ENCODE results near the gene NR1D2.
A peak's percentile ranks its signal among the peaks of the same experiment; 100 is the strongest.
"Not testable (repeated sequence)": the region's sequence is repeated elsewhere in the genome, so short reads cannot be mapped to it uniquely, and the experiment has no call there.

NR1D2 gene

GRCh38 chr3:24012589-24013269 is 67.6 kb downstream of the NR1D2 start:
- DNase-seq: no peak

GRCh38 chr3:24017305-24017704 is 72.2 kb downstream of the NR1D2 start:
- no peak for DNase-seq

GRCh38 chr3:24018784-24019570 is 73.9 kb downstream of the NR1D2 start:
- DNase-seq: no peak

- no peak for DNase-seq
Measured at GRCh38 chr3:24019585-24019984, 74.5 kb downstream of the NR1D2 start.

DNA sequence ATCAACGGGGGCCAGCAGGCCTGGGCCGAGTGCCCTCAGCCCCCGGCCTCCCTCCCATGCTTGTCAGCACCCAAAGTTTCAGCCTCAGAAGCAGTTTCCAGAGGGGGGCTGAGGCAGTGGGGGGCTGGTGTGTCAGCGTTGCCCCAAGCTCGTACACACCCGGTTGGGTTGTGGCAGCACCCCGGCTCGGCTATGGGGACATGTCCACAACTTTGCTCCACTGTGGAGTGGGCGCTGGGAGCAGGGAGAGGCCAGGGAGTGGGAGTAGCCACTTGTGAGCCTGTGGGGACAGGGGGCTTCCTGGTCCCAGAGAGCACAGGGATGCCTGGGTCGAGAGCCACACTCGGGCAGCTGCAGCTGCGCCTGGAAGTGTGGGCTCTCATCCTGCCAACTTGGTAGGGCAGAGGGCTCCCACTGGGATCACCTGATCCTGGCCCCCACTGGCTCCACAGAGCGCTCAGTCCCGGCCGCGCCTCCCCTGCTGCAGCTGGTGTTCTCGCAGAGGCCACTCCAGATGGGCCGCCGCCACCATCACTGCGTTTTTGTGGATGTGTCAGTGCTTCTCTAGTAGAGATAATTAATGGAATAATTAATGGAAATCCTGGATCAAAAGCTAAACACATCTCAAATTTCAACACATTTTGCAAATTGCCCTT is 75.1 kb downstream of the NR1D2 start:
- DNase-seq: no peak

GRCh38 chr3:24023197-24023596 is 78.1 kb downstream of the NR1D2 start:
- peak; percentile 60 for DNase-seq

- no peak for DNase-seq
Measured at GRCh38 chr3:24025805-24026204, 80.7 kb downstream of the NR1D2 start.

- DNase-seq: not testable (repeated sequence)
Measured at GRCh38 chr3:24026665-24027064, 81.6 kb downstream of the NR1D2 start.

- DNase-seq: no peak
Measured at GRCh38 chr3:24027946-24028345, 82.9 kb downstream of the NR1D2 start.

All from NCI-H1436 treated with DMSO at 0.1 percent for 48 hours (cell line).